A673 (cell line): Measurements from ENCODE around the gene FAM180B. TPM values are rescaled to one million over a fixed set of nuclear protein-coding genes. Genes with fewer than 3 reads are reported as not detected.

Source experiments
- Bru-seq: library from RNA; stranded (reverse); fragments of 400-500 nt; gene quantifications from one replicate; lab custom pipeline; 2021; lab: Mats Ljungman, UMichigan
- BruChase-seq, 2 experiments: library from RNA; stranded (reverse); fragments of 400-500 nt; gene quantifications; one replicate each; lab custom pipeline; 2021; lab: Mats Ljungman, UMichigan
- BruUV-seq: library from RNA; stranded (reverse); fragments of 400-500 nt; replicated peaks from 2 replicates; lab custom pipeline; 2021; lab: Mats Ljungman, UMichigan
- CTCF ChIA-PET: fragments of 300-600 bp; sonication (Branson Sonifier 250); formaldehyde crosslinking; loops from one replicate; lab custom pipeline; 2022; ENCODE audit warnings: antibody characterized with exemption; lab: Charles Lee
- POLR2A ChIA-PET: fragments of 300-600 bp; sonication (Branson Sonifier 250); formaldehyde crosslinking; loops from one replicate; lab custom pipeline; 2022; ENCODE audit warnings: antibody characterized with exemption; ENCODE audit not compliant: low non-redundant PET; lab: Charles Lee
- DNase-seq: peaks from one replicate; pipeline ENCODE4 v3.0.0-alpha.2; 2015; ENCODE audit warnings: low spot score
- H3K27ac ChIP-seq: fragments of 200-600 bp; sonication (generic); 2 replicates; pipeline ENCODE4 v1.5.1; 2016; ENCODE audit warnings: mixed run types, low read depth, mild to moderate bottlenecking, mixed read lengths, antibody characterized with exemption, low read length; ENCODE audit not compliant: poor library complexity, severe bottlenecking
- H3K27me3 ChIP-seq: fragments of 200-600 bp; sonication (generic); replicated peaks from 2 replicates; pipeline ENCODE4 v1.6.1; 2017; ENCODE audit warnings: mixed run types, low read depth, mild to moderate bottlenecking, mixed read lengths, antibody characterized with exemption, low read length; ENCODE audit not compliant: insufficient read depth, poor library complexity
- H3K36me3 ChIP-seq: fragments of 200-600 bp; sonication (generic); 2 replicates; pipeline ENCODE4 v1.6.1; 2016; ENCODE audit warnings: mixed run types, mild to moderate bottlenecking, mixed read lengths, antibody characterized with exemption, low read length; ENCODE audit not compliant: insufficient read depth, poor library complexity, severe bottlenecking
- H3K4me1 ChIP-seq: fragments of 200-600 bp; sonication (generic); 2 replicates; pipeline ENCODE4 v1.6.1; 2017; ENCODE audit warnings: mixed run types, mild to moderate bottlenecking, mixed read lengths, antibody characterized with exemption, low read length; ENCODE audit not compliant: insufficient read depth, poor library complexity, severe bottlenecking
- H3K4me3 ChIP-seq: fragments of 200-600 bp; sonication (generic); 2 replicates; pipeline ENCODE4 v1.5.1; 2016; ENCODE audit warnings: low read depth, mixed run types, mild to moderate bottlenecking, mixed read lengths, low read length; ENCODE audit not compliant: poor library complexity, severe bottlenecking
- H3K9me3 ChIP-seq: fragments of 200-600 bp; sonication (generic); 2 replicates; pipeline ENCODE4 v1.6.1; 2016; ENCODE audit warnings: mixed run types, low read depth, mild to moderate bottlenecking, mixed read lengths, antibody characterized with exemption, low read length; ENCODE audit not compliant: poor library complexity, severe bottlenecking
- CTCF ChIP-seq: fragments of 300-800, 200-600 bp; sonication (generic); conservative IDR thresholded peaks from 2 replicates; pipeline ENCODE4 v1.5.1; 2017; ENCODE audit warnings: low read depth, mild to moderate bottlenecking, antibody characterized with exemption, low read length, moderate library complexity, mixed read lengths
- EZH2 ChIP-seq: fragments of 200-600 bp; sonication (generic); IDR thresholded peaks from 2 replicates; pipeline ENCODE4 v1.6.1; 2017; ENCODE audit warnings: borderline replicate concordance, low read depth, mild to moderate bottlenecking, mixed read lengths, antibody characterized with exemption, low read length; ENCODE audit not compliant: poor library complexity, severe bottlenecking
- intact Hi-C: fragments of 100-400 bp; cut with micrococcal nuclease; formaldehyde crosslinking; loops from one replicate; pipeline ENCODE4 v1.10.0; 2022; ENCODE audit not compliant: unreplicated experiment
- long read RNA-seq: library from polyadenylated mRNA; stranded (forward); transcript quantifications from one replicate; pipeline ENCODE4 v2.0.0, GENCODE V29; 2022
- total RNA-seq: library from RNA; stranded (reverse); gene quantifications from 2 replicates; pipeline ENCODE4 v1.2.3, GENCODE V29; 2021

FAM180B gene
- total RNA-seq (0.28 and 0.62 TPM in 2 replicates), Bru-seq, nascent RNA (percentile 43 among the genes with signal in this experiment), BruChase-seq, experiment 1, labeled RNA remaining after a 2-hour chase (percentile 34 among the genes with signal in this experiment), BruChase-seq, experiment 2, labeled RNA remaining after a 6-hour chase (percentile 41 among the genes with signal in this experiment)
- long read RNA-seq, partial matches to known transcripts: 0 of 1 reads
- long read RNA-seq, other reads (novel, unspliced or antisense): 1 of 1 reads

DNA sequence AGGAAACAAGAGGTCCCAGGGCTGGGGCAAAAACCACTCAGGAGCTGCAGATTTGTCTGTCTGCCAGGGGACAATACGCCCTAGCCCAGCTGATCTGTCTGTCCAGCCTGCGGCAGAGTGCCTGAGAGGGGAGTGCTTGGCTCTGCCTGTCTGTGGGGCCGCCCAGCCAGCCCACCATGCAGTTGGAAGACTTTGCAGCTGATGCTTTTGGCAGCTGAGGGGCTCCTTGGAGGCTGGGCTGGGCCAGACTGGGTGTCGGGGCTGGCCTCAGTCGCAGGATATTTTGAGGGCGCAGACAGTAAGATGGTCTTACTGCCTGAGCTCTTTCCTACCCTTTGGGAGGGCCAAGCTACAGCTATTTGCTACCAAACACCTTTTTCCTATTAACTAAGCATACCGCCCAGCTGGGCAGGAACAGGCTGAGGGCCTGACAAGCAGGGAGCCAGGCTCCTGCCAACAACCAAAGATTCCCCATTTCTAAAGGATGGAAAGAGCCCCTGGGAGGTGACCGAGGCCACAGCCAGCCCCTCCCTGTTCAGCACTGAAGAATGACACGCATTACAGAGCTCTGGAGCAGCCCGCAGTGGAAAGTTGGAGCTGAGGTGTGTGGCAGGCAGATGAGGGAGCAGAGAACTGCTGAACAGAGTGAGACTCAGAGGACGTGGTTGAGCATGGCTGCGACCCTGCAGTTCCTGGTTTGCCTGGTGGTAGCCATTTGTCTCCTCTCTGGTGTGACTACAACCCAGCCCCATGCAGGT, at the start of gene FAM180B:
Gene FAM180B, plus strand, starts transcription at position 581 of the 758 bp plus-strand sequence. Its CDS starts 91 bp downstream, at position 672.
- no peak within 1 kb of the TSS for H3K4me3 ChIP-seq
- ChIA-PET POLR2A (interaction anchor here (0.6 kb wide), 1 partner anchor 146 kb away, joined by 4 read pairs; no protein-coding TSS in a partner anchor), CTCF (interaction anchor here (0.5 kb wide), 2 partner anchors 87 to 213 kb away, joined by 3 to 4 read pairs; no protein-coding TSS in a partner anchor)
- H3K36me3 ChIP-seq: peaks cover 37% of the 10 kb centered on the region
- H3K27me3 ChIP-seq: no peaks in the 10 kb centered on the region
- no peaks in the 10 kb centered on the region for H3K4me1 ChIP-seq
- DNase-seq: no peak
- no peaks in the 10 kb centered on the region for H3K9me3 ChIP-seq
- no peak for TF ChIP-seq EZH2
- no peak for TF ChIP-seq CTCF
- no peak within 1 kb of the TSS for H3K27ac ChIP-seq
- no TSS peak for BruUV-seq
- intact Hi-C loops: loop anchor here (10.0 kb wide), 1 partner anchor 59 kb away; the partner anchor contains the start of gene MTCH2

- no peak for DNase-seq
- Histone ChIP-seq H3K4me3 (no peak overlapping the region), H3K36me3 (no peaks in the 10 kb centered on the region), H3K9me3 (no peaks in the 10 kb centered on the region), H3K27me3 (no peaks in the 10 kb centered on the region), H3K27ac (no peak overlapping the region), H3K4me1 (peaks cover 79% of the 10 kb centered on the region)
- ChIA-PET POLR2A (interaction anchor here (0.6 kb wide), 1 partner anchor 1202 kb away, joined by 3 read pairs; no protein-coding TSS in a partner anchor), CTCF (interaction anchor here (0.7 kb wide), 2 partner anchors 16 to 75 kb away, joined by 3 to 8 read pairs; no protein-coding TSS in a partner anchor)
- BruUV-seq: no TSS peak
- TF ChIP-seq CTCF (0 out of 2 replicates have a peak, but pooled peaks have one; percentile 8), EZH2 (no peak)
- intact Hi-C loops: no loop called here
Observed at GRCh38 chr11:47536915-47537314, 49.6 kb upstream of the FAM180B start.
